GM12878 (cell line): Measurements from ENCODE around the gene PDF.

Experiments
- CBX3 ChIP-seq: fragments of 200-600 bp; sonication (generic); IDR thresholded peaks from 2 replicates; pipeline ENCODE4 v1.6.1; 2016; ENCODE audit warnings: low read depth, borderline replicate concordance
- CUX1 ChIP-seq: IDR thresholded peaks from 2 replicates; pipeline ENCODE4 v1.6.1; 2012; ENCODE audit warnings: improper control_type of control experiment, low read depth, low read length; ENCODE audit not compliant: insufficient replicate concordance
- FOXK2 ChIP-seq: fragments of 450-650 bp; IDR thresholded peaks from 2 replicates; pipeline ENCODE4 v1.6.1; 2017; ENCODE audit warnings: mild to moderate bottlenecking, moderate library complexity
- REST ChIP-seq: IDR thresholded peaks from 2 replicates; pipeline ENCODE4 v1.6.1; 2012; ENCODE audit warnings: mild to moderate bottlenecking, low read depth, low read length
- SIN3A ChIP-seq: IDR thresholded peaks from 2 replicates; pipeline ENCODE4 v1.6.1; 2012; ENCODE audit warnings: low read depth, low read length, improper control_type of control experiment
- SIX5 ChIP-seq: IDR thresholded peaks from 2 replicates; pipeline ENCODE4 v1.6.1; 2011; ENCODE audit warnings: mild to moderate bottlenecking, low read depth, low read length, moderate library complexity; ENCODE audit not compliant: severe bottlenecking
- TF ChIP-seq, protein P1 (sequence below): fragments of 450-650 bp; IDR thresholded peaks from 2 replicates; pipeline ENCODE4 v1.6.1; 2014; ENCODE audit warnings: mild to moderate bottlenecking

DNA sequence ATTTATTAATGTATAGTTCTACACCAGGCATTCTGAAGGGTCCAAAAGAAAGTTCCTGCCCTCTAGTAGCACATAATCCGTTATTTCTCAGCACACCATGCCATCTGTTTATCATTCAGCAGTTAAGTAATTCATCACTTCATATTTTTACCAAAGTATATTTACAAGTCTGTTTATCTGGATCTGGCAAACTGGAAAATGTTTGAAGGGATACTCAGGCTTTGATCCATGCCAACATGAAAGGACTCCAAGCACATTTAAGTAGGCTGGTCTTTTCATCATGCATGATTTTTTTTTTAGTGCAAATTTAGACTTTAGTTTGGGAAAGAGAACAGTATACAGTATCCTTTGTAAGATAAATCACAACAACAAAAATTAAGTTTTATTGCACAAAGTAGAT is 23.3 kb downstream of the PDF start:
- TF ChIP-seq REST (no peak), SIX5 (no peak), FOXK2 (no peak), CBX3 (no peak), CUX1 (no peak), SIN3A (no peak)
- TF ChIP-seq, protein P1, sequence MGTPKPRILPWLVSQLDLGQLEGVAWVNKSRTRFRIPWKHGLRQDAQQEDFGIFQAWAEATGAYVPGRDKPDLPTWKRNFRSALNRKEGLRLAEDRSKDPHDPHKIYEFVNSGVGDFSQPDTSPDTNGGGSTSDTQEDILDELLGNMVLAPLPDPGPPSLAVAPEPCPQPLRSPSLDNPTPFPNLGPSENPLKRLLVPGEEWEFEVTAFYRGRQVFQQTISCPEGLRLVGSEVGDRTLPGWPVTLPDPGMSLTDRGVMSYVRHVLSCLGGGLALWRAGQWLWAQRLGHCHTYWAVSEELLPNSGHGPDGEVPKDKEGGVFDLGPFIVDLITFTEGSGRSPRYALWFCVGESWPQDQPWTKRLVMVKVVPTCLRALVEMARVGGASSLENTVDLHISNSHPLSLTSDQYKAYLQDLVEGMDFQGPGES, result no peak
